HG03439 (cell line): ENCODE data around the gene HOTAIR.

Experiments used
- ATAC-seq: cut with Tn5 transposase; IDR thresholded peaks from one replicate; pipeline ENCODE4 v1.9.1; 2021; ENCODE audit warnings: mild to moderate bottlenecking, moderate library complexity; ENCODE audit not compliant: unreplicated experiment

HOTAIR gene

GRCh38 chr12:53988541-53989226 is 13.9 kb upstream of the HOTAIR start:
- no peak for ATAC-seq

- ATAC-seq: no peak
Observed at GRCh38 chr12:53987787-53988230, 13.1 kb upstream of the HOTAIR start.

- no peak for ATAC-seq
Observed at GRCh38 chr12:53986686-53987483, 12.1 kb upstream of the HOTAIR start.

GRCh38 chr12:53985994-53986685 is 11.4 kb upstream of the HOTAIR start:
- ATAC-seq: no peak

DNA sequence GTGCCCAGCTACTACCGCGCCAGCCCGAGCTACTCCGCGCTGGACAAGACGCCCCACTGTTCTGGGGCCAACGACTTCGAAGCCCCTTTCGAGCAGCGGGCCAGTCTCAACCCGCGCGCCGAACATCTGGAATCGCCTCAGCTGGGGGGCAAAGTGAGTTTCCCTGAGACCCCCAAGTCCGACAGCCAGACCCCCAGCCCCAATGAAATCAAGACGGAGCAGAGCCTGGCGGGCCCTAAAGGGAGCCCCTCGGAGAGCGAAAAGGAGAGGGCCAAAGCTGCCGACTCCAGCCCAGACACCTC is 10.9 kb upstream of the HOTAIR start:
- no peak for ATAC-seq

GRCh38 chr12:53984901-53985691 is 10.3 kb upstream of the HOTAIR start, which contains the start of gene HOXC10:
TSS of gene HOXC10 (plus strand) at chr12:53985146. CDS start at chr12:53985260, 114 bp downstream.
- peak; percentile 63 for ATAC-seq

DNA sequence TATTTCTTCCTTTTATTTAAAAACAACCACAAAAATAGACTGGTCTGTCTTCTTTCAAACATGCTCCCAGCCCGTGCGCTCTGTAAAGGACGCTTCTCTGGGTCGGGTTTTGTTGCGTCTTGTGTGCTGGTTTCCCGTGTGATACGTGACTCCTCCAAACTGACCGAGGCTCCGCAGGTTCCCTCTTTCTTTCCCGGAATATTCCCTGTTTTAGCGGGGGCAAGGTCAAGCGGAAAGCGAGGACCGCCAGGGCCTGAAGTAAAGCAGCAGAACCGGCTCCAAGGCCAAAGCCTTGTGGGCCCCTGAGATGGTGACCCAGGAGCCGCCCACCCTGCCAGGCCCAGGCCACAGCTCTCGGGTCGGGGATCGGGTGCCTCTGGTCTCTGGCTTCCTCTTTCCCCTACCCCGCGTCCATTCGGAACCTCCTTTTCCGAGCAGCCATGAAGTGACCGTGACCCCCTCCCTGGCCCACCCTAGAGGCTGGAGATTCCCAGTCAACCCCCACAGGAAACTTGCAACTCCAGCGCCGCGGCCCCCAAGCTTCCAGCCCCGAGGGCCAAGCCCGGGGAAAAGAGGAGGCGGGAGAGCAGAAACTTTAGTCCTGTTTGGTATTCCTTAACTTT is 9.3 kb upstream of the HOTAIR start:
- no peak for ATAC-seq

DNA sequence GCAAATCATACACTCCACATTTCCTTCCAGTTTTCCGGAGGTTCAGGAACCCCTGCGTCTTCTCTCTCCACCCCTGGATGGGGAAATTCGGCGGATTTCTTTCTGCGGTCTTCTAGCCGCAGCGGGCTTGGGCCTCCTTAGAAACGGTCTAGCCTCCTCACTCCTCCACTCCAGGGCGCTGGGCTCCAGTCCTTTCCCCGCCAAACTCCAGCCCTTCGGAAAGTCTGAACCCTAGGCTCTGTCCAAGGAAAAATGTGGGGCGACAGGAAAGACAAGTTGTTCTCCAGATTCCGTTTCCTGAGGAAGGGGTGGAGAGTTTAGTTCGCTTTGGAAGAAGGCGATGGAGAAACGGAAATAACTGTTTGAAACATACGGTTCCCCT is 8.8 kb upstream of the HOTAIR start:
- no peak for ATAC-seq

- ATAC-seq: no peak
Observed at GRCh38 chr12:53982648-53983567, 8.2 kb upstream of the HOTAIR start.

GRCh38 chr12:53981634-53982565 is 7.1 kb upstream of the HOTAIR start:
- ATAC-seq: no peak

DNA sequence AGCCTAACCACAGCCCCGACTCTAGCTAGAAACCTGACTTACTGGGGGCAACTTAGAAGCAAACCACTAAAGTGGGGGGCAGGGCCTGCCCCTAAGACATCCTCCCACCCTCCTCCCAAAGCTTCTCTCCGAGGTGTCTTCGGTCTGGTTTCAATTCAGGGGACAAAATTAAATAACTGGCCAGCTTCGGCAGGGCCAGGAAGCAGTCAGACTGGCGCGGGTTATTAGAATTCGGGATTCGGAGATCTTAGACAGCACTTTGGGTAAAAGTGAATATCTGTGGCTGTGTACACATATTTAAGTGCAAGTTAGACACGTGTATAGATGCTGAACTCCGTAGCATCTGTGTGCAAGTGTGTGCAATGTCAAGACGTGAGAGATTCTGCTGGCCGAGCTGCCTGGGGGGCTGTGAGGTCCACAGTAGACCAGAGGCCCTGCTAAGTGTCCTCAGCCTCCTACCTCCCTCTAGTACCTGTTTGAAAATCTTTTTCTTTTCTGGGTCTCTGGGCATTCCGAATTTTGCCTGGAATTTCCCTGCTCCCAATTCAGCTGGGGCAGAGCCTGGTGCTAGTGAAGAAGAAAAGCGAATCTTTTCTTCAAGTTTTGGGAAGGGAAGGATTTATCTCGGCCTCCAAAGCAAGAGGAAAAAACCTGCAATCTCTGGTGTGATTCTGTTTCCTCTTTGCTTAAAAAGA is 6.2 kb upstream of the HOTAIR start:
- no peak for ATAC-seq

GRCh38 chr12:53980104-53980801 is 5.5 kb upstream of the HOTAIR start:
- no peak for ATAC-seq

DNA sequence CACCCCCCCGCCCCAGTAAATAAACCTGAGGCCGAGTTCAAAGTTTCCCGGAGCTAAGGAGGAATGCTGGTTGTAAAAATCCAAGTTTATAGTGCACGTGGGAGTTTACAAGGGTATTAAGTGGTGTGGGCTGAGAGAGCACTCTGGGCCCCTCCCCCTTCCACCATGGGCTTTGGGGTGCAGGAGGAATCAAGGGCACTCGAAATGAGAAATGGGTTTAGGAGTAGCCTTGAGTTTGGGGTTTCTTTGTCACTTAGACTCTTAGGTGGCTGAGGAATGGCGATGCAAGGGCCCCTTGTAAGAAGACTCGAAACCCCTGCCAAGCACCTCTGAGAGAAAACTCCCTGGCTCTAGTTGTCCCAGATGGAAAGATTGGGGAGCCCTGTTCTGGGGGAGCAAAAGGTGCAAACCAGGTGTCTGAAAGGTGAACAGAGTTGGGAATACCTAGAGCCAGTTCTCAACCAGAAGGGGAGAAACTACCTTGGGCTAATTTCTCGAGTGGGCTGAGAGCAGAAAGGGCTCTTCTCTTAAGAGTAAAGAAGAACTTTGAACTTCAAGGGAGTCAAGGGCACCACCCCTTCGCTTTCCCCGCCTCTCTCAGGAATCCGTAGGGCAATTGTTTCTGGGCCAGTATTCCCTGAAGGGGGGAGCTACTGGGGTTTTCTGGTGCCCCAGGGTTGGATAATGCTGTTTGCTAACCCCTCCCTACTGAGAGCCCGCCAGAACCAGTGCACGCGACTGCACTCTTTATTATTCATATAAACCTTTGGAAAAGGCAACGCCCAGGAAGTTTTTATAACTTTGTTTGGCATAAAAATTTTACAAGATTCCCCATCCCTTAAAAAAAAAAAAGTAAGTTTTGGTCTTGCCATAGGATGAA is 4.0 kb upstream of the HOTAIR start:
- ATAC-seq: no peak

- no peak for ATAC-seq
Observed at GRCh38 chr12:53977596-53978445, 3.1 kb upstream of the HOTAIR start.

GRCh38 chr12:53976823-53977595 is 2.3 kb upstream of the HOTAIR start:
- ATAC-seq: no peak
